ENCODE measurements around the gene SFTPD.

- TF ChIP-seq CTCF (IDR thresholded peaks at IDR 0.05 in 8 of 11, conservative IDR thresholded peaks at IDR 0.05 in 3 of 11) (no peak), POLR2A (IDR thresholded peaks at IDR 0.05) (no peak)
Measured at GRCh38 chr10:79947083-79947415, 1.9 kb downstream of the SFTPD start.

All from spleen (tissue), 7 donors.